ENCODE measurements around the gene CBR3. TPM values are rescaled to one million over a fixed set of nuclear protein-coding genes. Genes with fewer than 3 reads are reported as not detected.

The CBR3 gene
- total and polyA plus RNA-seq, 2 donors (not counting 1 experiment from before 2014, with no cell fraction given): 1.9 to 11.3 TPM

GRCh38 chr21:36100971-36101641 is 33.8 kb upstream of the CBR3 start:
- Mint-ChIP-seq H3K4me3 (no peak overlapping the region), H3K4me1 (peaks cover 22% of the 10 kb centered on the region), H3K27ac (no peak overlapping the region), H3K9me3 (ENCODE audit: insufficient read depth) (no peaks in the 10 kb centered on the region), H3K27me3 (peaks cover 19% of the 10 kb centered on the region)
- intact Hi-C loops (cut with micrococcal nuclease): no loop called here
- 96% methylated on average over 2 of the region's 6 CpGs for WGBS (ENCODE audit: insufficient coverage)
- H3K4me1 ChIP-seq (ENCODE audit: control insufficient read depth in 2 of 2, insufficient read depth in 2 of 2, low read length in 2 of 2): peaks cover 14 to 19% of the 10 kb centered on the region in 2 donors
- DNase-seq (no peak), ATAC-seq (ENCODE audit: low read depth) (no peak)
- H2AFZ ChIP-seq (ENCODE audit: insufficient read depth, low read depth, low read length, poor library complexity, severe bottlenecking): no peak overlapping the region
- no peak overlapping the region for H3K27ac ChIP-seq (ENCODE audit: low read length in 2 of 2)
- TF ChIP-seq EZH2 (IDR thresholded peaks at IDR 0.05; ENCODE audit: borderline replicate concordance, insufficient read depth, low read depth, low read length, poor library complexity, severe bottlenecking): no peak
- TF ChIP-seq, protein P1, sequence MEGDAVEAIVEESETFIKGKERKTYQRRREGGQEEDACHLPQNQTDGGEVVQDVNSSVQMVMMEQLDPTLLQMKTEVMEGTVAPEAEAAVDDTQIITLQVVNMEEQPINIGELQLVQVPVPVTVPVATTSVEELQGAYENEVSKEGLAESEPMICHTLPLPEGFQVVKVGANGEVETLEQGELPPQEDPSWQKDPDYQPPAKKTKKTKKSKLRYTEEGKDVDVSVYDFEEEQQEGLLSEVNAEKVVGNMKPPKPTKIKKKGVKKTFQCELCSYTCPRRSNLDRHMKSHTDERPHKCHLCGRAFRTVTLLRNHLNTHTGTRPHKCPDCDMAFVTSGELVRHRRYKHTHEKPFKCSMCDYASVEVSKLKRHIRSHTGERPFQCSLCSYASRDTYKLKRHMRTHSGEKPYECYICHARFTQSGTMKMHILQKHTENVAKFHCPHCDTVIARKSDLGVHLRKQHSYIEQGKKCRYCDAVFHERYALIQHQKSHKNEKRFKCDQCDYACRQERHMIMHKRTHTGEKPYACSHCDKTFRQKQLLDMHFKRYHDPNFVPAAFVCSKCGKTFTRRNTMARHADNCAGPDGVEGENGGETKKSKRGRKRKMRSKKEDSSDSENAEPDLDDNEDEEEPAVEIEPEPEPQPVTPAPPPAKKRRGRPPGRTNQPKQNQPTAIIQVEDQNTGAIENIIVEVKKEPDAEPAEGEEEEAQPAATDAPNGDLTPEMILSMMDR (IDR thresholded peaks at IDR 0.05): no peak
- no peaks in the 10 kb centered on the region for H3K9me3 ChIP-seq (ENCODE audit: control extremely low read depth in 1 of 3, control insufficient read depth in 2 of 3, insufficient read depth in 1 of 3, low read length in 2 of 3)
- H3K4me3 ChIP-seq (ENCODE audit: control extremely low read depth in 1 of 5, extremely low read depth in 1 of 5, insufficient read depth in 1 of 5, low read depth in 2 of 5, low read length in 4 of 5): no peak overlapping the region
- H3K36me3 ChIP-seq (replicated peaks in 1 of 2; ENCODE audit: control extremely low read depth in 1 of 2, control insufficient read depth in 1 of 2, extremely low read depth in 1 of 2, insufficient read depth in 2 of 2, low read length in 1 of 2): no peaks in the 10 kb centered on the region
- no peak overlapping the region for H3K9ac ChIP-seq (ENCODE audit: low read length)
- CTCF ChIA-PET: interaction anchor here (0.9 kb wide), 1 partner anchor 31 kb away, joined by 4 read pairs; the partner anchor contains the start of gene CBR1
- H4K20me1 ChIP-seq (ENCODE audit: control insufficient read depth, insufficient read depth, low read length, poor library complexity, severe bottlenecking): no peaks in the 10 kb centered on the region
- POLR2A ChIA-PET: no interaction called here
- H3K79me2 ChIP-seq (ENCODE audit: control insufficient read depth, insufficient read depth, low read length): no peaks in the 10 kb centered on the region
- peaks cover 0 to 10% (median 7%) of the 10 kb centered on the region in 4 experiments for H3K27me3 ChIP-seq (replicated peaks in 1 of 4; ENCODE audit: control extremely low read depth in 1 of 4, control insufficient read depth in 3 of 4, insufficient read depth in 4 of 4, low read length in 3 of 4)
- no peak overlapping the region for H3K4me2 ChIP-seq (replicated peaks; ENCODE audit: low read depth, low read length, poor library complexity, severe bottlenecking)

GRCh38 chr21:36103434-36103833 is 31.4 kb upstream of the CBR3 start:
- no peak for TF ChIP-seq EZH2 (IDR thresholded peaks at IDR 0.05; ENCODE audit: borderline replicate concordance, insufficient read depth, low read depth, low read length, poor library complexity, severe bottlenecking)
- TF ChIP-seq, protein P1 (IDR thresholded peaks at IDR 0.05): no peak
- ChIA-PET POLR2A (interaction anchor here (0.9 kb wide), 1 partner anchor 9 kb away, joined by 4 read pairs; no protein-coding TSS in a partner anchor), CTCF (interaction anchor here (0.6 to 2.4 kb wide), 8 partner anchors 9 to 1451 kb away, joined by 3 to 10 read pairs (median 4); partner anchors contain the start of gene SETD4)
- Mint-ChIP-seq H3K4me3 (no peak overlapping the region), H3K9me3 (ENCODE audit: insufficient read depth) (no peaks in the 10 kb centered on the region), H3K27ac (no peak overlapping the region), H3K27me3 (peaks cover 26% of the 10 kb centered on the region), H3K4me1 (peaks cover 9% of the 10 kb centered on the region)
- no peak for DNase-seq
- Histone ChIP-seq H3K27ac (ENCODE audit: low read length in 2 of 2) (no peak overlapping the region), H4K20me1 (ENCODE audit: control insufficient read depth, insufficient read depth, low read length, poor library complexity, severe bottlenecking) (no peaks in the 10 kb centered on the region), H3K4me3 (ENCODE audit: control extremely low read depth in 1 of 5, extremely low read depth in 1 of 5, insufficient read depth in 1 of 5, low read depth in 2 of 5, low read length in 4 of 5) (no peak overlapping the region), H2AFZ (ENCODE audit: insufficient read depth, low read depth, low read length, poor library complexity, severe bottlenecking) (no peak overlapping the region), H3K9ac (ENCODE audit: low read length) (no peak overlapping the region), H3K4me1 (ENCODE audit: control insufficient read depth in 2 of 2, insufficient read depth in 2 of 2, low read length in 2 of 2) (peaks cover 7 to 10% of the 10 kb centered on the region in 2 donors), H3K79me2 (ENCODE audit: control insufficient read depth, insufficient read depth, low read length) (no peaks in the 10 kb centered on the region), H3K4me2 (replicated peaks; ENCODE audit: low read depth, low read length, poor library complexity, severe bottlenecking) (no peak overlapping the region), H3K9me3 (ENCODE audit: control extremely low read depth in 1 of 3, control insufficient read depth in 2 of 3, insufficient read depth in 1 of 3, low read length in 2 of 3) (no peaks in the 10 kb centered on the region), H3K36me3 (replicated peaks in 1 of 2; ENCODE audit: control extremely low read depth in 1 of 2, control insufficient read depth in 1 of 2, extremely low read depth in 1 of 2, insufficient read depth in 2 of 2, low read length in 1 of 2) (no peaks in the 10 kb centered on the region), H3K27me3 (replicated peaks in 1 of 4; ENCODE audit: control extremely low read depth in 1 of 4, control insufficient read depth in 3 of 4, insufficient read depth in 4 of 4, low read length in 3 of 4) (peaks cover 0 to 14% (median 10%) of the 10 kb centered on the region in 4 experiments)
- ATAC-seq (ENCODE audit: low read depth): no peak
- intact Hi-C loops (cut with micrococcal nuclease): no loop called here
